SK-N-SH treated with all-trans-retinoic acid at 6 μM for 48 hours (cell line): ENCODE results near the gene PCDHGB6.
"Not testable (repeated sequence)": the region's sequence is repeated elsewhere in the genome, so short reads cannot be mapped to it uniquely, and the experiment has no call there.

Experiments
- ATAC-seq: fragments of 200-7000 bp; cut with Tn5 transposase; 3 replicates; pipeline ENCODE4 v1.9.1; 2020; ENCODE audit warnings: mild to moderate bottlenecking, moderate library complexity
- ARNTL ChIP-seq: fragments of 450-650 bp; formaldehyde crosslinking; IDR thresholded peaks from 2 replicates; pipeline ENCODE4 v1.5.0; 2020; ENCODE audit warnings: low read depth, mild to moderate bottlenecking, moderate library complexity, borderline replicate concordance
- BACH2 ChIP-seq: fragments of 250-450 bp; sonication (Bioruptor Pico); IDR thresholded peaks from 2 replicates; pipeline ENCODE4 v1.9.0; 2021; ENCODE audit warnings: mild to moderate bottlenecking, borderline replicate concordance
- CSDC2 ChIP-seq: fragments of 250-450 bp; sonication (Bioruptor Pico); IDR thresholded peaks from 2 replicates; pipeline ENCODE4 v1.5.0; 2020; ENCODE audit warnings: mild to moderate bottlenecking, moderate library complexity
- ESRRG ChIP-seq: fragments of 250-450 bp; sonication (Bioruptor Pico); IDR thresholded peaks from 2 replicates; pipeline ENCODE4 v1.6.1; 2021; ENCODE audit warnings: mild to moderate bottlenecking
- GLIS3 ChIP-seq: fragments of 250-450 bp; sonication (Bioruptor Pico); IDR thresholded peaks from 2 replicates; pipeline ENCODE4 v1.5.0; 2020; ENCODE audit warnings: mild to moderate bottlenecking, moderate library complexity
- ISL1 ChIP-seq: fragments of 250-450 bp; sonication (Bioruptor Pico); IDR thresholded peaks from 2 replicates; pipeline ENCODE4 v2.1.2; 2022; ENCODE audit warnings: mild to moderate bottlenecking, moderate library complexity
- OSR1 ChIP-seq: fragments of 250-450 bp; sonication (Bioruptor Pico); IDR thresholded peaks from 2 replicates; pipeline ENCODE4 v1.8.0; 2022; ENCODE audit warnings: moderate library complexity, mild to moderate bottlenecking, inconsistent platforms
- POU6F1 ChIP-seq: fragments of 250-450 bp; sonication (Bioruptor Pico); IDR thresholded peaks from 2 replicates; pipeline ENCODE4 v1.8.0; 2021; ENCODE audit warnings: low read depth, mild to moderate bottlenecking, moderate library complexity, borderline replicate concordance
- PPARA ChIP-seq: fragments of 250-450 bp; sonication (Bioruptor Pico); IDR thresholded peaks from 2 replicates; pipeline ENCODE4 v1.5.0; 2020; ENCODE audit warnings: mild to moderate bottlenecking, borderline replicate concordance
- RARB ChIP-seq: fragments of 250-450 bp; sonication (Bioruptor Pico); IDR thresholded peaks from 2 replicates; pipeline ENCODE4 v1.8.0; 2021; ENCODE audit warnings: mild to moderate bottlenecking, moderate library complexity
- SNAI2 ChIP-seq: fragments of 250-450 bp; sonication (Bioruptor Pico); IDR thresholded peaks from 2 replicates; pipeline ENCODE4 v1.5.0; 2020; ENCODE audit warnings: mild to moderate bottlenecking, moderate library complexity
- TCF4 ChIP-seq: fragments of 250-450 bp; sonication (Bioruptor Pico); IDR thresholded peaks from 2 replicates; pipeline ENCODE4 v1.8.0; 2021; ENCODE audit warnings: mild to moderate bottlenecking, moderate library complexity, borderline replicate concordance
- TOX ChIP-seq: fragments of 250-450 bp; sonication (Bioruptor Pico); IDR thresholded peaks from 2 replicates; pipeline ENCODE4 v1.8.0; 2021; ENCODE audit warnings: mild to moderate bottlenecking, moderate library complexity, borderline replicate concordance
- ZC3H10 ChIP-seq: fragments of 250-450 bp; sonication (Bioruptor Pico); IDR thresholded peaks from 2 replicates; pipeline ENCODE4 v1.5.1; 2021; ENCODE audit warnings: mild to moderate bottlenecking, moderate library complexity
- ZFP3 ChIP-seq: fragments of 250-450 bp; sonication (Bioruptor Pico); IDR thresholded peaks from 2 replicates; pipeline ENCODE4 v1.5.0; 2020; ENCODE audit warnings: mild to moderate bottlenecking, moderate library complexity
- ZFP30 ChIP-seq: fragments of 450-650 bp; formaldehyde crosslinking; IDR thresholded peaks from 2 replicates; pipeline ENCODE4 v1.5.0; 2022; ENCODE audit warnings: mild to moderate bottlenecking, moderate library complexity
- ZNF565 ChIP-seq: fragments of 450-650 bp; formaldehyde crosslinking; conservative IDR thresholded peaks from 2 replicates; pipeline ENCODE4 v1.5.0; 2020; ENCODE audit warnings: low read depth, mild to moderate bottlenecking, moderate library complexity
- ZNF70 ChIP-seq: fragments of 450-650 bp; formaldehyde crosslinking; IDR thresholded peaks from 2 replicates; pipeline ENCODE4 v1.5.0; 2020; ENCODE audit warnings: mild to moderate bottlenecking, moderate library complexity
- ZNF8 ChIP-seq: fragments of 450-650 bp; formaldehyde crosslinking; IDR thresholded peaks from 2 replicates; pipeline ENCODE4 v1.5.0; 2020; ENCODE audit warnings: mild to moderate bottlenecking, moderate library complexity
- TF ChIP-seq, protein P1 (sequence below): fragments of 250-450 bp; sonication (Bioruptor Pico); IDR thresholded peaks from 2 replicates; pipeline ENCODE4 v1.8.0; 2020; ENCODE audit warnings: mild to moderate bottlenecking, moderate library complexity, borderline replicate concordance
- TF ChIP-seq, protein P2 (sequence below): fragments of 250-450 bp; sonication (Bioruptor Pico); IDR thresholded peaks from 2 replicates; pipeline ENCODE4 v1.5.0; 2020; ENCODE audit warnings: mild to moderate bottlenecking, moderate library complexity
- TF ChIP-seq, protein P3 (sequence below): fragments of 250-450 bp; sonication (Bioruptor Pico); IDR thresholded peaks from 2 replicates; pipeline ENCODE4 v1.5.1; 2020; ENCODE audit warnings: low read depth, mild to moderate bottlenecking, moderate library complexity

PCDHGB6 gene

GRCh38 chr5:141407790-141408505 is at the start of gene PCDHGB6:
PCDHGB6 (plus strand) TSS chr5:141408021; CDS start chr5:141408203, 182 bp downstream.
- not testable (repeated sequence) for ATAC-seq

GRCh38 chr5:141359790-141360426 is 47.9 kb upstream of the PCDHGB6 start, which contains the start of gene PCDHGB2:
PCDHGB2 (plus strand) TSS chr5:141359994; CDS start chr5:141360136, 142 bp downstream.
- TF ChIP-seq ZNF565 (no peak), ISL1 (CRISPR knock-in tag) (no peak), ZNF70 (CRISPR knock-in tag) (no peak), GLIS3 (CRISPR knock-in tag) (no peak)
- peak; percentile 58 for ATAC-seq

DNA sequence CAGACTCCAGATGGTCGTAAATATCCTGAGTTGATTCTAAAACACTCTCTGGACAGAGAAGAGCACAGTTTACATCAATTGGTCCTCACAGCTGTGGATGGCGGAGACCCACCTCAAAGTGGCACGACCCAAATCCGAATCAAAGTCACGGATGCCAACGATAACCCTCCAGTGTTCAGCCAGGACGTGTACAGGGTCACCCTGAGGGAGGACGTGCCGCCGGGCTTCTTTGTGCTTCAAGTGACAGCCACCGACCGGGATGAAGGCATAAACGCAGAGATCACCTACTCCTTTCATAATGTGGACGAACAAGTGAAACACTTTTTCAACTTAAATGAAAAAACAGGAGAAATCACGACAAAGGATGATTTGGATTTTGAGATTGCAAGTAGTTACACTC is 47.1 kb upstream of the PCDHGB6 start:
- no peak for TF ChIP-seq CSDC2 (CRISPR knock-in tag)
- no peak for ATAC-seq

GRCh38 chr5:141362719-141363118 is 45.1 kb upstream of the PCDHGB6 start:
- ATAC-seq = no peak
- TF ChIP-seq ZFP3 (CRISPR knock-in tag) = no peak
- TF ChIP-seq PPARA (CRISPR knock-in tag) = no peak
- no peak for TF ChIP-seq POU6F1 (CRISPR knock-in tag)
- no peak for TF ChIP-seq ZNF565
- no peak for TF ChIP-seq GLIS3 (CRISPR knock-in tag)
- no peak for TF ChIP-seq ISL1 (CRISPR knock-in tag)

DNA sequence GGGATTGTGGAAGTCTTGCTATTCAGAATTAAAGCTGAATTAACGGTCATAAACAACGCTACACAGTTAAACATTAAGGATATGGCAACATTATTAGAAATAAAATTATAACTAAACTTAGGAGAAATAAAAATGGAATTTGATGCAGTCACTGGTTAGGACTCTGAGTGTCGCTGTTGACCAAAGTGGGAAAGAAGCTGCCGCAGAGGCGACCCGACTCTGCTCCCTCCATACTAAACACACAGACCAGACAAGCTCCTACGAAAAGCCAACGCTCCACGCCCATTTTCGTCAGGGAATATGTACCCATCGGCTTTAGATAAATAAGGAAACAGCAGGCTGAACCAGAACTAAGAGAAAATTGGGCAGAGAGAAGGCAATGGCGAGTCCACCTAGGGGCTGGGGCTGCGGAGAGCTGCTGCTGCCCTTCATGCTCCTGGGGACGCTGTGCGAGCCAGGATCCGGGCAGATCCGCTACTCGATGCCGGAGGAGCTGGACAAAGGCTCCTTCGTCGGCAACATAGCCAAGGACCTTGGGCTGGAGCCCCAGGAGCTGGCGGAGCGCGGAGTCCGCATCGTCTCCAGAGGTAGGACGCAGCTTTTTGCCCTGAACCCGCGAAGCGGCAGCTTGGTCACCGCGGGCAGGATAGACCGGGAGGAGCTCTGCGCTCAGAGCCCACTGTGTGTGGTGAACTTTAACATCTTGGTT is 43.7 kb upstream of the PCDHGB6 start, which contains the start of gene PCDHGA5:
Gene PCDHGA5 (plus strand): TSS at position 211 of the 709 bp plus-strand sequence. CDS start 169 bp downstream, at position 380.
- ATAC-seq = no peak
- TF ChIP-seq SNAI2 (CRISPR knock-in tag) (no peak), ARNTL (no peak), ZC3H10 (CRISPR knock-in tag) (no peak), OSR1 (CRISPR knock-in tag) (no peak), ZNF8 (CRISPR knock-in tag) (no peak), ESRRG (no peak), POU6F1 (CRISPR knock-in tag) (no peak), ZNF565 (no peak), TCF4 (no peak), RARB (no peak), TOX (CRISPR knock-in tag) (no peak), ZFP30 (CRISPR knock-in tag) (no peak), PPARA (CRISPR knock-in tag) (no peak), GLIS3 (CRISPR knock-in tag) (no peak), BACH2 (CRISPR knock-in tag) (no peak)
- TF ChIP-seq, protein P1, sequence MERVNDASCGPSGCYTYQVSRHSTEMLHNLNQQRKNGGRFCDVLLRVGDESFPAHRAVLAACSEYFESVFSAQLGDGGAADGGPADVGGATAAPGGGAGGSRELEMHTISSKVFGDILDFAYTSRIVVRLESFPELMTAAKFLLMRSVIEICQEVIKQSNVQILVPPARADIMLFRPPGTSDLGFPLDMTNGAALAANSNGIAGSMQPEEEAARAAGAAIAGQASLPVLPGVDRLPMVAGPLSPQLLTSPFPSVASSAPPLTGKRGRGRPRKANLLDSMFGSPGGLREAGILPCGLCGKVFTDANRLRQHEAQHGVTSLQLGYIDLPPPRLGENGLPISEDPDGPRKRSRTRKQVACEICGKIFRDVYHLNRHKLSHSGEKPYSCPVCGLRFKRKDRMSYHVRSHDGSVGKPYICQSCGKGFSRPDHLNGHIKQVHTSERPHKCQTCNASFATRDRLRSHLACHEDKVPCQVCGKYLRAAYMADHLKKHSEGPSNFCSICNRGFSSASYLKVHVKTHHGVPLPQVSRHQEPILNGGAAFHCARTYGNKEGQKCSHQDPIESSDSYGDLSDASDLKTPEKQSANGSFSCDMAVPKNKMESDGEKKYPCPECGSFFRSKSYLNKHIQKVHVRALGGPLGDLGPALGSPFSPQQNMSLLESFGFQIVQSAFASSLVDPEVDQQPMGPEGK (CRISPR knock-in tag) = no peak
- TF ChIP-seq, protein P2, sequence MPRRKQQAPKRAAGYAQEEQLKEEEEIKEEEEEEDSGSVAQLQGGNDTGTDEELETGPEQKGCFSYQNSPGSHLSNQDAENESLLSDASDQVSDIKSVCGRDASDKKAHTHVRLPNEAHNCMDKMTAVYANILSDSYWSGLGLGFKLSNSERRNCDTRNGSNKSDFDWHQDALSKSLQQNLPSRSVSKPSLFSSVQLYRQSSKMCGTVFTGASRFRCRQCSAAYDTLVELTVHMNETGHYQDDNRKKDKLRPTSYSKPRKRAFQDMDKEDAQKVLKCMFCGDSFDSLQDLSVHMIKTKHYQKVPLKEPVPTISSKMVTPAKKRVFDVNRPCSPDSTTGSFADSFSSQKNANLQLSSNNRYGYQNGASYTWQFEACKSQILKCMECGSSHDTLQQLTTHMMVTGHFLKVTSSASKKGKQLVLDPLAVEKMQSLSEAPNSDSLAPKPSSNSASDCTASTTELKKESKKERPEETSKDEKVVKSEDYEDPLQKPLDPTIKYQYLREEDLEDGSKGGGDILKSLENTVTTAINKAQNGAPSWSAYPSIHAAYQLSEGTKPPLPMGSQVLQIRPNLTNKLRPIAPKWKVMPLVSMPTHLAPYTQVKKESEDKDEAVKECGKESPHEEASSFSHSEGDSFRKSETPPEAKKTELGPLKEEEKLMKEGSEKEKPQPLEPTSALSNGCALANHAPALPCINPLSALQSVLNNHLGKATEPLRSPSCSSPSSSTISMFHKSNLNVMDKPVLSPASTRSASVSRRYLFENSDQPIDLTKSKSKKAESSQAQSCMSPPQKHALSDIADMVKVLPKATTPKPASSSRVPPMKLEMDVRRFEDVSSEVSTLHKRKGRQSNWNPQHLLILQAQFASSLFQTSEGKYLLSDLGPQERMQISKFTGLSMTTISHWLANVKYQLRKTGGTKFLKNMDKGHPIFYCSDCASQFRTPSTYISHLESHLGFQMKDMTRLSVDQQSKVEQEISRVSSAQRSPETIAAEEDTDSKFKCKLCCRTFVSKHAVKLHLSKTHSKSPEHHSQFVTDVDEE (CRISPR knock-in tag) = no peak
- TF ChIP-seq, protein P3, sequence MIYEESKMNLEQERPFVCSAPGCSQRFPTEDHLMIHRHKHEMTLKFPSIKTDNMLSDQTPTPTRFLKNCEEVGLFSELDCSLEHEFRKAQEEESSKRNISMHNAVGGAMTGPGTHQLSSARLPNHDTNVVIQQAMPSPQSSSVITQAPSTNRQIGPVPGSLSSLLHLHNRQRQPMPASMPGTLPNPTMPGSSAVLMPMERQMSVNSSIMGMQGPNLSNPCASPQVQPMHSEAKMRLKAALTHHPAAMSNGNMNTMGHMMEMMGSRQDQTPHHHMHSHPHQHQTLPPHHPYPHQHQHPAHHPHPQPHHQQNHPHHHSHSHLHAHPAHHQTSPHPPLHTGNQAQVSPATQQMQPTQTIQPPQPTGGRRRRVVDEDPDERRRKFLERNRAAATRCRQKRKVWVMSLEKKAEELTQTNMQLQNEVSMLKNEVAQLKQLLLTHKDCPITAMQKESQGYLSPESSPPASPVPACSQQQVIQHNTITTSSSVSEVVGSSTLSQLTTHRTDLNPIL (CRISPR knock-in tag) = no peak
